Retina (tissue), 1 donor: ENCODE results near the gene SLC6A19.

Experiments used
- DNase-seq: peaks from one replicate; pipeline ENCODE4 v3.0.0-alpha.2; 2016

The SLC6A19 gene

DNA sequence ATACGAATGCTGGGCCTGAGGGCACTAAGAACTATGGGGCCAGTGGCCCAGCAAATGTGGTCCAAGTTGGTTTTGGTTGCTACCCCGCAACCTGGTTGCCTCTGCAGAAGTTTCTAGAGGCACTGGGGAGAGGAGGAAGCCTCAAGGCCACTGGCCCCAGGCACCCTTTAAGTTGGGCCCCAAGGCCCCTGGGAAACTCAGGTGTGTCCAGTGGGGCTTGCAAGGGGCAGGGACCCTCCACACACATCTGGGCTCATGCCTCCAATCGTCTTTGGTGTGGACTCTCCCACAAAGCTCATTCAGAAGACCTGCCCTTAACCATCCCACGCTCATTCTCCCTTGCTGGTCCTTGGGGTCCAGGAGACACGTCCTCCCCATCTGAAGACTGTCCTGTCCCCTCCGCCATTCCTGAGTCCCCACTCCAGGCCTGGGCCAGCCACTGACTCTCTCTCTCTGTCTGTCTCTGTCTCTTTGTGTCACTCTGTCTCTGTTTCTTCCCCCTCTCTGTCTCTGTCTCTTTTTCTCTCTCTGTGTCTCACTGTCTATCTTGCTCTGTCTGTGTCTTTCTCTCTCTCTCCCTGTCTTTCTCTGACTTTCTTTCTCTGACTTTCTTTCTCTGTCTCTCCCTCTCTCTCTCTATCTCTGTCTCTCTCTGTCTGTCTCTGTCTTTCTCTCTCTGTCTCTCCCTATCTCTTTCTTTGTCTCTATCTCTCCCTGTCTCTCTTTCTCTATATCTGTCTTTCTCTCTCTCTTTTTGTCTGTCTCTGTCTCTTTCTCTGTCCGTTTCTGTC lies 3.3 kb upstream of the SLC6A19 start:
- no peak for DNase-seq

DNA sequence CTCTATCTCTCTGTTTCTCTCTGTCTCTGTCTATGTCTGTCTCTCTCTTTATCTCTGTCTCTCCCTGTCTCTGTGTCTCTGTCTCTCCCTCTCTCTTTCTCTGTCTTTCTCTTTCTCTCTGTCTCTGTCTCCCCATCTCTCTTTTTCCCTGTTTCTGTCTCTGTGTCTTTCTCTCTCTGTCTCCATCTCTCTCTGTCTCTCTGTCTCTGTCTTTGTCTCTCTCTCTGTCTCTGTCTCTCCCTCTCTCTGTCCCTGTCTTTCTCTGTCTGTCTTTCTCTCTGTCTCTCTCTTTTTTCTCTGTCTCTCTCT lies 2.1 kb upstream of the SLC6A19 start:
- no peak for DNase-seq

DNA sequence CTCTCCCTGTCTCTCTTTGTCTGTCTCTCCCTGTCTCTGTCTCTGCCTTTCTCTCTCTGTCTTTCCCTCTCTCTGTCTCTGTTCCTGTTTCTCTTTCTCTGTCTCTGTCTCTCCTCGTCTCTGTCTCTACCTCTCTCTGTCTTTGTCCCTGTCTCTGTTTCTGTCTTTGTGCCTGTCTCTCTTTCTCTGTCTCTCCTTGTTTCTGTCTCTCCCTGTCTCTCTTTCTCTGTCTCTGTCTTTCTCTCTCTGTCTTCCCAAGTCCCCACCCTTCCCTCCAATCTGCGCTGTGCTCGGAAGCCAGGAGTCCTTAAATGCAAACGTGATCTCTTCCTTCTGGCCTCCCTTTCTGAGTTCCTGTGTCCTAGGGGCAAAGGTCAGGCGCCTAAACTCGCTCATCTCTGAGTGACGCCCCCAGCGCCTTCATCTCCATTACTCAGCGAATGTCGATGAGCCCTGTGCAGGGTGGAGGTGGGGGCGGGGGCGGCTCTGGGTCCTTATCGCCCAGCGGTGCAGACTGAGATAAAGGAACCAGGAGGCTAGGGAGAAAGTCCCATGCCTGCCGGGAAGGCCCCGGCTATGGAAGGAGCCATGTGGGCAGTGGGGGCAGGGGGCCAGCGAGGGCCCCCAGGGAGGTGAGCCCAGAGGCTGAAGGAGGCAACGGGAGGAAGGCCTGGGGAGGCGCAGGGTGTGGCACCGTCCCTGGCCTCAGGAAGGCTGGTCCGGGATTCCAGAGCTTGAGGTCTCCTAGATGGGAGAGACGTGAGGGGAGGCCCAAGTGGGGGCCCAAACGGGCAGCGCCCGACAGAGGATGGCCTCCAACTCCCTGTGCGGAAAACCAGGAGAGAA lies 1.5 kb upstream of the SLC6A19 start:
- no peak for DNase-seq

DNA sequence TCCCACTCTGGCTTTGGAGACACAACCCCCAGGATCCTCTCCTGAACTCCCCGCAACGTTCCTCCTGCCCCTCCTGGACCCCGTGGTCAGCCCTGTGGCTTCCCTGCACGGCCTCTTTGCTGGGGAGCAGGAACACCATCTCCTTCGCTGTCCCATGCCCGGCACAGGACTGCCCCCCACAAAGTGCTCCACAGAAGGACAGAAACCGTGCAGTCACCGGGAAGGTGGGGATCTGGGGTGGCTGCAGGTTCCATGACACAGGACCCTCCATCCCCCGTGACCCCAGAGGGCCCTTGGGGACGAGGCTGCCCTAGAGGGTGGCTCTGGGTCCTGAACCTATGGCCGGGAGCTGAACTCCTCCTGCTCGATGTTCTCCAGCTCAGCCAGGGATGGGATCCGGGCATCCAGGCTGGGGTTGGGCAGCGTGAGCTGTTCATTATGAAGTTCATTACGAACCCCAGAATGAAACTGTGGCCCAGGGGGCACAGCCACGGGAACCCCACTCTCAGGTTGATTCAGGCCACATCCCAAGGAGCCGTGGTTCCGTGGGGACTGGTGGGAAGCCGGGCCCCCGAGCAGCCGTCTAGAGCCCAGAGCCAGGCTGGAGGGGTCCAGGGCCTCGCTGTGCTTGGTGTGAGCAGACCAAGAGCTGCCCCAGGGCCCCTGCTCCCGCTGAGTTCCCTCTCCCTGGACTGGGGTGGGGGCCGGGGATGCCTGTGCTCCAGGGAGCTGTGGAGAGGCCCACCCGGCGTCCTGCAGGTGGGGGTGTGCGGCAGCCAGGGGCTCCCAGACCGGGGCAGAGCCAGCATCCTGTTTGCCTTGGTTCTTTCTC lies 684 bp upstream of the SLC6A19 start:
- no peak for DNase-seq

DNA sequence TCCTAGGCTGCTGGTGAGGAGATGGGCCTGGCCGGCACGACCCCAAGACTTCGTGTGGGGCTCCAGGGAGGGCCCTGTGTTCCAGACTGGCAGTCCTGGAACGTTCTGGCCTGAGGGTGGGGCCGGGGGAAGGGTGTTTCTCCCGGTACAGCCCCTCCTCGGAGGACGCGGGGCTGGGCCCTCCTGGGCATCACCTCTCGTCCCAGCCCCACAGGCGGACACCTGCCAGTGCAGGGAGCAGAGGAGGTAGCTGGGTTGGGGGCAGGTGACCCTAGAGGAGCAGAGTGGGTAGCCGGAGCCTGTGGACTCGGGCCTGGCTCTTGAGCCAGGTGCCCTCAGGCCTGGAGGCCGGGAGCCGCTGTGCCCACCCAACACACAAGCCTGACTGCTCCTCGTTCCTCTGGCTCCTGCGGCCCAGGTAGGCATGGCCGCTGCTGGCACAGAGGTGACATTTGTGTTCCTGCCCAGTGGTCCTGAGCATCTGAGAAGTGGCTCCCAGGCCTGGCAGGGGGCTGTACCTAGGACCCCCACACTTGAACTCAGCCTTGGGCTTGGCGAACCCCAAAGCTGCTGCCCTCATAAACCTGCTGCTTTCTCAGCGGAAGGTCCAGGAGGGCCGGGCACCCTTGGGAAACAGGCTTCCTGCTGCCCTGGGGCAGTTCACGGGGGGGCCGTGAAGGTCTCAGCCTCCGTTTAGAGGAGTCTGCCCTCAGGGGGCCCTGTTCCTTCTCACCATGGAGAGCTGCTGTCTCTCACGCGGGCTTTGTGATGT lies 817 bp downstream of the SLC6A19 start:
- DNase-seq = no peak

DNA sequence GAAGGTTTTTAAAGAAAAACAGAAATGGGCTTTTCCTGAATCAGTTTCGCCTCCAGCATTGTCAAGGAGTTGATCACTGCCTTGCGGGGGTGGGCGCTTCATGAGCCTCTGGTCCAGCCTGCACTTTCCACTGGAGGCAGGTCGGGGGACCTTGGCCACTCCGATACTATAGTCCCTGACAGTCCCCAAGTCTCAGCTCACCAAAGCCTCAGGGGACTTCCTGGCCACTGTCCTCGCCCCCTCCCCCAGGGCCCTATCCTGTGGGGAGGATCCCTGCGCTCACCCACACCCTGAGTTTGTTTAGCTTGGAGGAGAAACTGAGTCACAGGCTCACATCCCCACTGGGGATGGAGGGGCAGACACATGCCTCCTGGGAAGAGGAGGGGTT lies 1.4 kb downstream of the SLC6A19 start:
- DNase-seq = no peak

DNA sequence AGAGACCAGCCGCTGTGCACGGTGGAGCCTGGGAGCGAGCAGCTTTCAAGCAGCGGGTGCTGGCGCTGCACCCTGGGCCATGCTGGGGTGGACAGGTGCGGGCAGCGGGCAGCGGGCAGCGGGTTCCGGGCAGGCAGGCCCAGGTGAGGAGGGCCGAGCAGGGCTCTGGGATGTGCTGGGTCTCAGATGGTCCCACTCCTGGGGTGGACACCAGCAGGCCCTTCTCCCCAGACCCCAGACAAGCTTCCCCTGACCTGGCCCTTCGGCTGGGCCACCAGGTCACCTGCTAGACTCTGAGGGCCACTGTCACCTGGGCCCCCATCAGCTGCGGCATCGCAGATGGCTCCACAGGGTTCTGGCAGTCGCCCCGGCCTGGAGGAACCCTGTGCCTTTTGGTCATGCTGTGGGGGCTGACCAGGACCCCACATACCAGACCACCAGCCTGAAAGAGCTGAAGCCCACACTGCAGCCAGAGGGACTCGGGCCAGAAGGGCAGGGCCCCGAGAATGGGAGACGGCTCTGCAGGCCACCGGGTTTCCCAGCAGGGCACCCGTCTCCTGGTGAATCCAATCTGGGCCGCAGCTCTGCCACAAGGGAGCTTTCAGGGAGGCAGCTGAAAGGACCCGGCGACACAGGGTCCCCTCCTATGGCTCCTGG lies 2.0 kb downstream of the SLC6A19 start:
- DNase-seq = no peak

DNA sequence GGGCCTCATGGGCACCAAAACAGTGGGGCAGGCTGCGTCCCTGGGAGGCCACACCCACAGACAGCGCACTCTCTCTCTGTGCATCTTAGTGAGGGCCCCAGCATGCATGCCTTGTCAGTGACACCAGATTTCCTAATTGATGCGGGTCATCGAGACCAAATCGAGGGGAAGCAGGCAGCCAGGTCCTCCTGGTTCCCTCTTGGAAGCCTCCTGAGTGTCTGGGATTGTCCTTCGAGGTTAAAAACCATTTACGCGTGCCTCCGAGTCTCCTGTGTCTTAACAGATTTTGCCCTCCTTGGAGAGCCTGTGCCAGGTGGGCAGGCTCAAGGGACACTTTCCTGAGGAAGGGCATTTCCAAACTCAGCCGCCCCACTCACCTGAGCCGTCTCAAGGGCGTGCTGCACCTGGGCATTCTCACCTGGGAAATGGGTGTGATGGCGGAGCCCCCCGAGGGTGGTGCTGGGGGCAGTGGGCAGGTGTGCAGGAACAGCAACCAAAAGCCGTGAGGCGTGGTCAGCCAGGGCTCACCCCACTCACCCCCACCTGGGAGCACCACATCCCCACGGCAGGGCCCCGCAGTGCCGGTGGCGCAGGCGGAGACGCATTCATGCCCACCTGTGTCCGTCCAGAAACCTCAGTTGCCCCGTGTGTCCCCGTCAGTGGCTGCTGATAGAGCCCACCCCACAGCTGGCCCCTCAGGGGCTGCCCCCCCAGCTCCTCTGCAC lies 2.7 kb downstream of the SLC6A19 start:
- no peak for DNase-seq

DNA sequence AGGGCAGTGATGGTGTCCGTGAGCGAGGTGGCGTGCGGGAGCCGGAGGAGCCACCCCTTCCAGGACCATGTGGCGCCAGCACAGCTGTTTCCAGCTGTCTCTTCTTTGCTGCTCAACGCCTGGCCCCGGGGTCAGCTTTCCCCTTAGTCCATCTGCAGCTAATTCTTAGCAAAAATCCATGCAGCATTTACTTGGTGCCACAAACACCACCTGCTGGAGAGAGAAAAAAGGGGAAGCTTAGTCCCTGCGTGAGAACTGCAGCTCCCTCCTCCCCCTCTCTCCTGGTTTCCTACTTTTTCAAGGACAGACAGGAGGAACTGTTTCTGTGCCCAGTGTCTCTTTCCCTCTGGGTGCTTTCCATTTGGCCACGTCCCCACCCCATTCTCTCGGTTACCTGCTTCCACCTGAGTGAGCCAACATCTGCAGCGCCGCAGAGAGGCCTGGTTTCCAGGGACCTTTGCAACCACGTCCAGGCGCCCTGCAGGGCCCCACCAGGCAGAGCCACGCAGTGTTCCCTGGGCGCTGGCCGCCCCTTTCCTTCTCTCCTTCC lies 3.4 kb downstream of the SLC6A19 start:
- DNase-seq = no peak

DNA sequence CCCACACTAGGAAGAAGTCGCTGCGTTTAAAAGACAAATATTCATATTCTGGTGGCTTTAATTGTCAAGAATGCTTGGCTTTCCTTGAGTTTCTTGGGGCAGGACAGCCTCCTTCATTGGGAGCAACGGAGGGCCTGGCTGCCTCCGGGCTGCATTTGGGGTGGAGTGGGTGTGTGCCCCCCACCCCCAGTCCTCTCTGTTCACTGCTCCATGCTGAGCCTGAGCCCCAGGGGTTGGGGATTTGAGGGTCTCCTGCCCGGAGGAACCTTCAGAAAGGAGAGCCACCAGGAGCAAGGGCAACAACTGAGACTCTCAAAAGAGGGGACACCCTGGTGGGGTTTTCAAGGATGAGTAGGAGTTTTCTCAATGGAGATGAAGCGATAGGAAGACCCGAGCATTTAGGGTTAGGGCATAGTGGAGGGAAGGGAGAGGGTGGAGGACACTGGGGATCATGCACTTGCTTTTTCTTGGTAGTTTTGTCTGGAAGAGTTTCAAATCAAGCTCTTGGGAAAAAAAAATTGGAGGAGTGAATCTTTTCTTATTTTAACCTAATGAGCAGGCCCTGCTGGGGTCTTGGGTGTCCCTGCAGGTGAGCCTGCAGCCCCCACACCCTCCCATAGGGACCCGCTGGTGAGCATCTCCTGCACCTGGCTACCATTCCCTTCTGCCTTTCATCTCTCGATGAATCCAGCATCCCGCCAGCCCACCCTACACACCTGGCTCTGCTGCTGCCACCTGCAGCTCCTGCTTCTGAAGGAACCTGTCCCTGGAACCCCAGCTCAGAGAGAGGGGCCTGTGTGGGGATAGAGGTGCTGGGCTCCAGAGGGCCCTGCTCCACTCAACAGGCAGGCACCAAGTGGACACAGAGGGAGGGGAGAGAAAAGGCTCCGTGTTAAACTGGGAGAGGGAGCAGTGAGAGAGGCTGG lies 4.1 kb downstream of the SLC6A19 start:
- DNase-seq = no peak

DNA sequence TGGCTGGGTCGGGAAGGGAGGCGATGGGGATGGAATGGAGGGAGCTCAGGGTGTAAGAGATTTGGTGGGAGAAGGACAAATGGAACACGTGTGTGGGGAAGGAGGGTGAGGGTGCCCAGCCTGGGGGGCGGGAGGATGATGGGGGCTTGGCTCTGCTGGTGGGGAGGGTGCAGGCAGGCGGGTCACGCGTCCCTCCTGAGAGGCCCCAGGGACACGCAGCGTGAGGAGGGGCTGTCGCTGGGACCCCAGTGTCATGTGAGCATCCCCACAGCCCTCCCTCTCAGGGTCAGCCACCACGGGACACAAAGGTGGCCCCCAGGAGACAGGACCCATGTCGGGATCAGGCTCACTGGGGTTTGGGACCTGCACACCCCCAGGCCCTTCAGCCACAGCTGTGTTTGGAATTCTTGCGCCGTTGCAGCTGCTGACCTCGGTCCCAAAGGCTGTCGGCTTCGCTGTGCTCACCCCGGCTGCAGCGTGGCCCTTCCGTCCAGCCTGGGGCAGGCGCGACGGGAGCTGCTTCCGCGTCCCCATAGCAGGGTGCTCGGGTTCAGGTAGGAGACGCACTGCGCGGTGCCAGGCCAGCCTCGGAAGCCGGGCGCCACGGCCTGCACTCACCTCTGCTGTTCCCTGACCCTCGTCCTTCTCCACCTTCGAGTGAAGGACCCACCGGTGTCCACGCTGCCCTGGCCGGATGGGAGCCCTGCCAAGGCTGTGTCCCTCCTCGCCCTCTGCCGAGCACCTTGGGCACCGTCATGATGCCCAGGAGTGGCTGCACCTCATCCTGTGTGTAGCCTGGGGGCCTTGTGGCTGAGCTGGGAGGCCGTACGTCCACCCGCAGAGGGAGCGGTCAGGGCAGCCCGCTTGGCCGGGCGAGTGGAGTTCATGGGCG lies 5.4 kb downstream of the SLC6A19 start:
- no peak for DNase-seq

DNA sequence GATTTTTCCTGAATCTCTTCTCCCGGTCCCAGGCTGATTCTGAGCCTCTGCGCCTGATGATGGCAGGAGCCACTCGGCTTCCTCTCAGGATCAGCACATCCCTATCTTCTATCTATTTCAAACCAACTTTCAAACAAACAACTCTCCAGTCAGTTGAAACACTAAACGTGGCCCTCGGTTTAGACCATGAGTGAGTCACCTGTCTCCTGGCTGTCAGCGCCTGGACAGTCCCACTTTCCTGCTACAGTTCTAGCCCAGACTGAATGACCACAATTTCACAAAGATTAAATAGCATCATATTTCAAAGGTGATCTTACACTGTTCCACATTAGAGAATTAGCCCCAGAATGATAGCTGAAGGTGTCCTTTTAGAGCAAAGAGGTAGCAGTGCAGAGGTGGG lies 6.2 kb downstream of the SLC6A19 start:
- DNase-seq = no peak

DNA sequence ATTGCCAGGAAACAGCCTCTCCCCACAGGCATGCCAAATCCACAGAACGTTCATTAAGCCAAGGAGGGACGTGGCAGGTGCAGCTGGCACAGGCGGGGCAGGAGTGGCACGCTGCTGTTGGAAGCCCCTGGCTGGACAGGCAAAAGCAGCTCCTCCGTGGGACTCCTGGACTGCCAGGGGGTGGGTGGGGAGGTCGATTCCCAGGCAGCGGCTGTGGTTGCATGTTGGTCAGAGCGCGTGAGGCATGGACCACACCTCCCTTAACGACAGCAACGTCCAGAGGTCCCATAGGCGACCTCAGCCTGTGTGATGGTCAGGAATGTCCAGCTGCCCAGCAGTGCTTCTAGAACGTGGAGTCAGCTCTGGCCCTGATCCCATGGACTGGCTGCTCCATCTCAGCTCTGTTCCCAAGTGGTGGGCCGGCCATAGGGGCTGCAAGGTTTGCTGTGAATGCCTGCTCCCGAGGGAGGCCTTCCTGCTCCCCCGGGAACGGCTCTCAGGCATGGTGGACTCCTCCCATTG lies 6.9 kb downstream of the SLC6A19 start:
- DNase-seq = no peak

DNA sequence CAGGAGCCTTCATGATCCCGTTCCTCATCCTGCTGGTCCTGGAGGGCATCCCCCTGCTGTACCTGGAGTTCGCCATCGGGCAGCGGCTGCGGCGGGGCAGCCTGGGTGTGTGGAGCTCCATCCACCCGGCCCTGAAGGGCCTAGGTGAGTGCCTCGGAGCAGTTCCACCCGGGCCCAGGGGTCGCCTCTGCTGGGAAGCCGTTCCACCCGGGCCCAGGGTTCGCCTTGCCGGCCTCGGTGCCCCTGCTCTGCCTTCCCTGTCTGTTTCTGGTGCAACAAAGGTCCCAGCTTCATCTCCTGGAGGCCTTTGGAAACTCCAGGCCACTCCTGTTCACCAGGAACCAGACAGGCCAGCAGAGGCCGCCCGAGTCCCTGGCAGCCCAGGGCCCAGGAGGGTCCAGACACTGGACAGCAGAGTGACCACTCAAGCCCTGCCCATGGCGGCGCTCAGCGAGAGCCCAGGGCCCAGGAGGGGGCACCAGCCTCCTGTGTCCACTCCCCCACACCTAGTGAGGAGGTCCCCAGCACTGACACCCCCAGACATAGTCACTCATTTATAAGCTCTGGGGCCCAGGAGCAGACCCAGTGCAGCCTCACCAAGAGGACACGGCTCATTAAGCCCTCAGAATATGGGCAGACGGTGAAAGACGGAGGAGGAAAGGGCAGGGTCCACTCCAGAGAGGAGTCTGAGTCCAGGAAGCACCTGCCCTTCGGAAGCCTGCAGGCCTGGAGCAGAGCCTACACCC lies 7.5 kb downstream of the SLC6A19 start:
- DNase-seq = peak; percentile 62

DNA sequence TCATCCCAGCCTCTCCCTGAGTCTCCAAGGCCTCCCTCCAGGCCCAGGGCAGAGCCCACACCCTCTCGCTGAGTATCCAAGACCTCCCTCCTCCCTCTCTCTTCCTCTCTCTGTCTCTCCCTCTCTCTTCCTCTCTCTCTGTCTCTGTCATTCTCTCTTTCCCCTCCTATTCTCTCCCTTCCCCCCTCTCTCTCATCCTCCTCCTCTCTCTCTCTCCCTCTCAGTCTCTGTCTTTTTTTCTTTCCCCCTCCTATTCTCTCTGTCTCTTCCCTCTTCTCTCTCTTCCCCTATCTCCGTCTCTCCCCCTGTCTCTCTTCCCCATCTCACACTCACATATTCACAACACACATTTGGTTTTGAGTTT lies 8.1 kb downstream of the SLC6A19 start:
- no peak for DNase-seq

DNA sequence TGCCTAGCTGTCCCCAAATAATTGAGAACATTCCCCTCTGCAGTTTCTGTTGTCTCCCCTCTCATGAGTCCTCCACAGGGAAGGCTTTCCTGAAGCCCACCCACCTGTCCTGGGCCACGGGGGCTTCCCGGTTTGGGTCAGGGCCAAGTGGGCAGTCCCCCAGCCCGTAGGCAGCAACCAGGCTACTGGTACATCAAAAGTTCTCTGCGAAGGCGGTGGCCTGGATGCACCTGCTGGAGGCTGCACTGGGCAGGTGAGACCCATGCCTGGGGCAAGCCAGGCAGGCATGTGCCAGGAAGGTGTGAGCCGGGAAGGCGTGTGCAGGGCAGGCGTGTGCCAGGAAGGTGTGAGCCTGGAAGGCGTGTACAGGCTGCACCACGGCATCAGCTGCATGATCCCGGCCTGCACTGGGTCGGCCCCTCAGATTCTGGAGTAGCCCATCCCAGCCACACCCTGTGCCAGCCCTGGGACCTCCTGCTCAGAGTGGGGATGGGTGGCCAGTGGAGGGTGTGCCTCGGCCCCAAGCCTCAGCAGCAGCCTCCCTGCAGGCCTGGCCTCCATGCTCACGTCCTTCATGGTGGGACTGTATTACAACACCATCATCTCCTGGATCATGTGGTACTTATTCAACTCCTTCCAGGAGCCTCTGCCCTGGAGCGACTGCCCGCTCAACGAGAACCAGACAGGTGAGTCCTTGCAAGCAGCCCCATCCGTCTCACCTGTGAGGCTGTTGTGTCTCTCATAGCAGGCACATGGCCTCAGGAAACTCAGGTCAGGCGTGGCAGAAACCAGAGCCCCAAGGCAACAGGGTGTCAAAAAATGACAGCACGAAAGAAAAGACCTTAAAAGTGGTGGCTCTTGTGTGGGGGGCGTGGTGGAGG lies 8.7 kb downstream of the SLC6A19 start:
- DNase-seq = no peak

DNA sequence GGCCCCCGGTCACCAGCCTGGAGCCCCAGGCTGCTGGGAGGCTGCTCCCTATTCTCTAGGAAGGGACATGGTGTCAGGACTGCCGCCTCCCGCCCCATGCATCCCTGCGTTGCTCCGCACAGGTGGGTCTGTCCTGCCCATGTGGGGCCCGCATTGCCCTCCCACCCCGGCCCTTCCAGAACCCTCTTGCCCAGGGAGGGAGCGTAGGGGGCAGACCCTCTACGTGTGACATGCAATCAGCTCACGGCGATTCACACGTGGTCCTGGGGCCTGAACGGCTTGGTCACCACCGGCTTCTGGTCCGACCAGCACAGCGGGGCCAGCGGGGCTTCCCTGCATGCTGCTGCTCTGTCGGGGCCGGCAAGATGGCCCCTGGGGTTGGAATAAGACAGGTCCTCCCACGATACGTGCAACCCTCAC lies 9.4 kb downstream of the SLC6A19 start:
- DNase-seq = no peak
